Daoy (cell line): Measurements from ENCODE around the gene LDLRAD1. TPM values are rescaled to one million over a fixed set of nuclear protein-coding genes. Genes with fewer than 3 reads are reported as not detected.
"Not testable (repeated sequence)": the region's sequence is repeated elsewhere in the genome, so short reads cannot be mapped to it uniquely, and the experiment has no call there.

ENCODE experiments used
- DNase-seq: peaks from one replicate; pipeline ENCODE4 v3.0.0-alpha.2; 2015; ENCODE audit warnings: low read depth
- total RNA-seq: library from RNA; depleted of rRNA; stranded (reverse); fragments of >200 nt; shearing (Covaris generic); gene quantifications from 2 replicates; pipeline ENCODE4 v1.2.3, GENCODE V29; 2014

LDLRAD1 gene
- total RNA-seq, 1 experiment from 2014 or later = not detected

DNA sequence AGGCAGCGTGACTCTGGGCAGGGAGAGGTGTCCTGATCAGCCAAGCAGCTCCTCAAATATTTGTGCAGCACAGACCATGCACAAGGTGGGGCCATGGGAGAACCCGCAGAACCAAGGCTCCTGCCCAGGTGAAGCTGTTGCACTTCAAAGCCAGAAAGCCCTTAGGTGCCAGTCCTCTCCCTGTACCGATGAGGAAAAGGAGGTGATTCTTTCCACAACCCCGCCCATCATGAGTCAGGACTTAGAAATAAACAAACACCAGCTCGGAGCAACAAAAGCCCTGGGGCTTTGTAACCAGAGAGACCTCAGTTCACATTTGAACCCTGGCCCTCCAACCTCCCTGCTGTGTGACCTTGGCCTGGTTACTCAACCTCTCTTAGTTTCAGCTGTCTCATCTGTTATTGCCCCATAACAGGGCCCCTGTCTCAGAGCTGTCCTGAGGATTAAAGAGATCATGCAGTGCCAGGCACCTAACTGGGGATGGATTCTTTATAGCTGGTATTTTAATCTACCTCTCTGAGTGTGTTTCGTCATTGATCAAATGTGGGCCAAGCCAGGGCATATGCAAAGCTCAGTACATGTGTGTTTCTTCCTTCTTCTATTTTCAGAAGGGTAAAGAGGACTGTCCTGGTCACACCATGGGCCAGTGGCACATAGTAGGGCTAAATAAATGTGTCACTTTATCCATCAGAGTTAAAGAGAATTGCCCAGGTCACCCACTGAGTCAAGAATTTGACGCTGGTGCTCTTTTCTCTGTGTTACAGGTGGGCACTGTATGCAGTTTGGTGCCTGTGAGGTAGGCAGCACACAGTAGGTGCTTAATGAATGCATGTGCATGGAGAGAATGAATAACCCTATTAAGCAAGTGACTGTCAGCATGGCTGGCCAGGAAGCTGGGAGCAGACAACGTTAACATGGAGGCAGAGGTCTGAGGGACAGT lies 1.4 kb downstream of the LDLRAD1 start:
- DNase-seq = peak; percentile 44

DNA sequence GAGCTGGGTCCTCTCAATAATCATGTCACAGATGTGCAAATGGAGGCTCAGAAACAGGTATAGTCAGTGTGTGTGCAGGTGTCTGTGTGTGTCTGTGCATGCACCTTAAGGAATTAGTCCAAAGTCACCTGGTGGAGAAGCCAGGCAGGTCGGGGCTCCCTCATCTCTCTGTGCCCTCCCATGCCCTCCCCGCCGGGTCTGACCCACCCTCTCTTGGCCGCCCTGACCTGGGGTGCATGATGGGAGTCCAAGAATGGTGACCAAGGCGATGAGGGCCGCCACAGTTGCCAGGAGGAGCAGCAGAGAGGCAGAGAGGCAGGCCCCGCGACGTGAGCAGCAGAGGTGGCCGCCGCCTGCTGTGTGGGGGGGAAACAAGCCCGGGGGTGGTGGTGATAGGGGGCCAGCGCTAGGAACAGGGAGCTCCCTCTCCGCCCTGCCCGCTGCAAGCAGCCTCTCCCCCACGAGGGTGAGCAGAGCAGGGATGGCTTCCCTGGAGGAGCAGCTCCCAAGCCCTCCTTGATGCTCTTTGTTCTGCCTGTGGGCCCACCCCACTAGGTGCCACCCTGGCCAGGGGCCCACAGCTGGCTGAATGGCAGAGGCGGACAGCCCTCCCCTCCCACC lies 3.9 kb downstream of the LDLRAD1 start:
- no peak for DNase-seq

DNA sequence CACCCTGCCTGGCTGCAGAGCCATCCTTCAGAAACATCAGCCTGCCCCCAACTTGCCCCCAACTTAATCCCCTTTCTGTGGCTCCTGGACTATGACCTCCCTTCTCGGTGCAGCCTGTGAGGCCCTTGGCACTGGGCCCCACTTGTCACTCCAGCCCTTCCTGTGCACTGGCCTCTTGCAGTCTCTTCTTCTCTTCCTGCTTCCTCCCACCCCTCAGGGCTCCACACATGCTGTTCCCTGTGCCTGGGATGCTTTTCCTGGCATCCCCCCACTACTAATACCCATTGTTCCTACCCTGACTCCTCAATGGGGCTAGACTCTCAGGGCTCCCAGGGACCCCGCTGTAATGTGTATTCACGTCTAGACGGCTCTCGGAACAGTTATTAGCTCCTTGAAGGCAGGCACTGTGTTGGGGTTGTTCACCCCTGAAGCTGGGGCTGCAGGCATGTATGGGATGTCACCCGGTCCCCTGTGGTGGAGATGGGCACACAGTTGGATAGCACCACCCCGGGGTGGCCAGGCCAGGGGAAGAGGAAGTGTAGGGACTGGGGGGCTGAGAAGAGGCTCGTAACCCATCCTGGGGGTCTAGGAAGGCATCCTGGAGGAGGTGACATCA lies 4.5 kb downstream of the LDLRAD1 start:
- DNase-seq = no peak

DNA sequence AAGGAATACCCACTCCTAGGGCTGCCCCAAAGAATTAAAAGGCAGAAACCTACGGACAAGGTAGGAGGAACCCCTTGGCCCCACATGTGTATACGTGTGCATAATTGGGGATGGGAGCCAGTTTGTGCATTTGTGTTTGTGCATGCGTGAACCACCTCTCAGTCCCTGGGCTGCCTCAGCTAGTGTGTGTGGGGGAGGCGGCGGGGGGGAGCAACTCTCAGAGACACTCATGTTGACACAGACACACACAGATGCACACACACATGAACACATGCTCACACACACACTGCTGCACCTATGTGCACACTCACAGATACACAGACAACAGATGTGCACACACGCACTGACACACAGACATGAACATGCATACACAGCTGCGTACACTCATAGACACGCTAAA lies 5.1 kb downstream of the LDLRAD1 start:
- DNase-seq = no peak

DNA sequence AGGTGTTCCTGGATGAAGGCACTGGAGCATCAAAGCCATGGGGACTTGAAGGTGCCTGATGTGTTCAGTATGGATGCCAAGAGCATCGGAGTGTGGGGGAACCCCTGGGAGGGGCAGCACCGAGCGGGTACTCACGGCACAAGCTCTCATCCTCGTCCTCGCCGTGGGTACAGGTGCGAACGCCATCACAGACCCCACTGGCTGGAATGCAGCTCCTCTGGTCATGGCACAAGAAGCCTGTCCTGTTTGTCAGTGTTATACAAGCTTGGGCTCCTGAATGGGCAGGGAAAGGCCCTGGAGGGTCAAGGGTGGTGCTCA lies 6.0 kb downstream of the LDLRAD1 start:
- DNase-seq = no peak

DNA sequence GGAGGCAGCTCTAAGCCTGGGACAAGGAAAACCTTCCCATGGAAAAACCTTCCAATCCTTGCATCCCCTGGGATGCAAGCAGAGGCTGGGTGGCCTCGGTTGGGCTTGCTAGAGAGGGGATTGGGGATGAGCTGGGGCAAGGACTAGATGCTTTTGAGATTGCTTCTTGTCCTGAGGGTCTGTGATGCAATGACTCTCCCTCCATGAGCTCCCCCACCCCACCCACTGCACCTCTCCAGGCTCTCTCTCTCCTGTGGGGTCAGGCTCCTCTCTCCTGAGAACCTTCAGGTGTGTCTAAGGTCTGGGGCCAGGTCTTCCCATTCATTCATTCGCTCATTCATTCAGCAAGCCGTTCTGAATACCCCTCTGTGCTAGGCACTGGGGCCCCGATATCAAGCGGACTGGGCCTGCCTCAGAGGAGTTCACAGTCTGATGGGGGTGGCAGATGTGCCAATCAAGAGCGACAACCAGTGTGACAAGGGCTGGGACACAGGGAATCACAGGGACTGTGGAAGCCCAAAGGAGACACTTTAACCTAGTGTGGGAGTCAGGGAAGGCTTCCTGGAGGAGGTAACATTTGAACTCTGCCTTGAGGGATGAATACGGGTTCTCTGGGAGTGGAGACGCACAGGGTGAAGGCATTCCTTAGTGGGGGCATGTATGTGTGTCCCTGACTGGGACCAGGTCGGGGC lies 6.5 kb downstream of the LDLRAD1 start:
- DNase-seq = no peak

DNA sequence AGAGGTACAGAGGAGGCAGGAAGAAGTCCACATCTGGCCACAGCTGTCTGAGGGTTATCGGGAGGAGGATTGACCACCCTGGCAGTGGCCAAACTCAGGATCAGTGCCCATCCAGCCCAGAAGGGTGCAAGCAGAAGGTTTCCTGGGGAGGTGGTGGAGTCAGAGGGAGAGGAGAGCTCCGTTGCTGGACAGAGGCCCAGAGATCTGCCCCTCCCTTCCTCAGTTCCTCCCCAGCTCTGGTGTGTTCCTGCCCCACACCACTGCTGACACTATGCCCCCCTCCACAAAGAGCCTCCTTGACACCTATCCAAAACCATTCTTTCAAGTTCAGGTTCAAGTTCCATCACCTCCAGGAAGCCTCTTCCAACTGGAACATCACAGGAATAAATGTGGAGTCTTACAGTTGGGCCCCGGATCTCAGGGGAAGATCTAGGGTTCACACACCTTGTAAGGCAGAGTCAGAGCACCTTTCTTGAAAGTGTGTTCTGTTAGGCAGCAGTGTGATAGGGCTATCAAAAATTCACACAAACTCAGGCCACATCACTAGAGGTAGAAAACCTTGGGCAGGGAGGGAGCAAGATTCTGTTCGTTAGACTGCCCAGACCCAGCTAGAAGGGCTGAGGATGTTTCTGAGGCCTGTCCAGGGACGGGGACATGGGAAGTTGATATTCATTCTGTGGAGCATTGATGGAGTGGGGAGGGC lies 7.4 kb downstream of the LDLRAD1 start:
- DNase-seq = no peak

DNA sequence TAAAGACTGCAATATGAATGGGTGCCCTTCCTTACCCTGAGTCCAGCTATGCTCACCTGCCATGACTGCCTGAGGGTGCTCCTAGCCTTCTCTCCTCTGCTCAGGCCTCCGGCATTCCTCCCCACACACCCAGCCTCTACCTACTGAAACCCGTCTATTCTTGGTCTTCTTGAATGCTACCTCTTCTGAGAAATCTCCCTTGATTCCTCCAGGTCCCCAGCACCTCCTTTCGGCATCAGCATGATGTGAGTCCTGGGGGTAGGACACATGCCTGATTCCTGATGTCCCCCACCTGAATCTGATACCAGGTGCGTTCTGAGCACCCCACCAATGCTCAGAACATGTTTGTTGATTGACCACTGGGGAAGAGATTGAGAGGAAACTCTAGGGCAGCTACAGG lies 8.6 kb downstream of the LDLRAD1 start:
- DNase-seq = no peak

DNA sequence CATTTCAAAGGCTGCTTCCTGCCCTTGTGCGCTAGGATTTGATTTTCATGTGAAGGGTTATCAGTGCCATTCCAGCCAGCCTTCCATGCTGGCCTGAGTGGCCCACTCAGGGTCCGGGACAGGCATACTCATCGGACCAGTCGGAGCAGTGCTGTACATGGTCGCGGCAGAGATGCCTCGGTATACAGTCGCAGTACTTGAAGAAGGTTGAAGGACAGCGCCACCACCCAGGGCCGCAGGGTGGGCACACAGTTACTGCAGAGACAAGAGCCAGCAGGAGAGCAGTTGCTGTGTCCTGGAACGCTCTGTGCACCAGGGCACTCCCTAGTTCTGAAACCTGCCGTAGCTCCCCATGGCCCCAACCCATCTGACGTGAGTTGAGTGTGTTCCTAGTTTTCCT lies 9.1 kb downstream of the LDLRAD1 start:
- DNase-seq = no peak

DNA sequence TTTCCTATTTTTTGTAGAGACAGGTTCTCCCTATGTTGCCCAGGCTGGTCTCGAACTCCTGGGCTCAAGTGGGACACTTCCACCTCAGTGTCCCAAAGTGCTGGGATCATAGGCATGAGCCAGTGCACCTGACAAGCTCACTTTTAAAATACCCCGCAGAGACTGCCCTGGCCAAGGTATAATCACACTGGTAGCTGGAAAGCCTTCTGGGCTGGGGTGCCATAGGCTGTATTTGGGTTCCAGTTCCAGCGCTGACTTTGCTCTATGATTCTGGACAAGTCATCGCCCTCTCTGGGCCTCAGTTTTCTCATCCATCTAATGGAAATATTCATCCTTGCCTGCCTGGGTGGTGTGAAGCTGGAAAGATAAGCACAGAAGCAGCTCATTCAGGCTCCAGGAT lies 10.4 kb downstream of the LDLRAD1 start:
- no peak for DNase-seq

DNA sequence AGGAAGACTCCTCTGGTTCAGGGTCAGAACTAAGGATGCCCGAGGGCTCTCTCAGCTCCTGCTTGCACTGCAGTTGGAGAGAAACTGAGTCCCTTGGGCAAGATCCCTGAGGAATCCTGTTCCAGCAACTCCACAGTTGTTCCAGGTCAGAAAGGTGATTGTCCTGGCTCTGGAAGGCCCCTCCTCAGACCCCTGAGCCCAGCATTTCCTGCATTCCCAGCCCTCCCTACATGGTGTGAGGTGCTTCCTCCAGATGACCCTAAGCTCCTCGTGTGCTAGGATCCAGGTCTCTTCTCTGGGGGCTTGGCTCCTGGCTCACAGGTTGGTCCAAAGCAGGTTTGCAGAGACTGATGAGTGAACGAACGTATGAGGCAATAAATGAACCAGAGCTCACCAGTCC lies 11.5 kb downstream of the LDLRAD1 start:
- no peak for DNase-seq

DNA sequence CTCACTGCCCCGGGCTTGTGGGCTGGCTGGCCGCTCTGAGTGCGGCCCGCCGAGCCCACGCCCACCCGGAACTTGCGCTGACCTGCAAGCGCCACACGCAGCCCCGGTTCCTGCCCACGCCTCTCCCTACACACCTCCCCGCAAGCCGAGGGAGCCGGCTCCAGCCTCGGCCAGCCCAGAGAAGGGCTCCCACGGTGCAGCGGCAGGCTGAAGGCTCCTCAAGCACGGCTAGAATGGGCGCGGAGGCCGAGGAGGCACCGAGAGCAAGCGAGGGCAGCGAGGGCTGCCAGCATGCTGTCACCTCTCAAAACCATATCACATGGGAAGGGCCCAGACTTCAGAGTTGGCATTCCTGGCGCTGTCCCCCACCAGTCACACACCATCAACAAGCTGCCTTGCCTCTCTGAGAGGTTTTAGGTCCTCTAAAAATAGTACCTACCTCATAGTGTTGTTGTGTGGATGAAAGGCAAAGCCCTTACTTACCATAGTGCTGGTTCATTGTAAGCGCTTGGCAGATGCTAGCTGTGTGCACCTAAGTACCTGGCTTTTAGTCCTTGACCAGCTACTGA lies 13.4 kb downstream of the LDLRAD1 start:
- no peak for DNase-seq

DNA sequence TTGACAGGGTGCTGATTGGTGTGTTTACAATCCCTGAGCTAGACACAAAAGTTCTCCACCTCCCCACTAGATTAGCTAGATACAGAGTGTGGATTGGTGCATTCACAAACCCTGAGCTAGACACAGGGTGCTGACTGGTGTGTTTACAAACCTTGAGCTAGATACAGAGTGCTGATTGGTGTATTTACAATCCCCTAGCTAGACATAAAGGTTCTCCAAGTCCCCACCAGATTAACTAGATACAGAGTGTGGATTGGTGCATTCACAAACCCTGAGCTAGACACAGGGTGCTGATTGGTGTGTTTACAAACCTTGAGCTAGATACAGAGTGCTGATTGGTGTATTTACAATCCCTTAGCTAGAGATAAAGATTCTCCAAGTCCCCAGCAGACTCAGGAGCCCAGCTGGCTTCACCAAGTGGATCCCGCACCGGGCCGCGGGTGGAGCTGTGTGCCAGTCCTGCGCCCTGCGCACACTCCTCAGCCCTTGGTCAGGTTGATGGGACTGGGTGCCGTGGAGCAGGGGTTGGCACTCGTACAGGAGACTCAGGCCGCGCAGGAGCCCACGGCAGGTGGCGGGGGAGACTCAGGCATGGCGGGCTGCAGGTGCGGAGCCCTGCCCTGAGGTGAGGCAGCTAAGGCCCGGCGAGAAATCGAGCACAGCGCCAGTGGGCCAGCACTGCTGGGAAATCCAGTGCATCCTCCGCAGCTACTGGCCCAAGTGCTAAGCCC lies 14.1 kb downstream of the LDLRAD1 start:
- DNase-seq = not testable (repeated sequence)

DNA sequence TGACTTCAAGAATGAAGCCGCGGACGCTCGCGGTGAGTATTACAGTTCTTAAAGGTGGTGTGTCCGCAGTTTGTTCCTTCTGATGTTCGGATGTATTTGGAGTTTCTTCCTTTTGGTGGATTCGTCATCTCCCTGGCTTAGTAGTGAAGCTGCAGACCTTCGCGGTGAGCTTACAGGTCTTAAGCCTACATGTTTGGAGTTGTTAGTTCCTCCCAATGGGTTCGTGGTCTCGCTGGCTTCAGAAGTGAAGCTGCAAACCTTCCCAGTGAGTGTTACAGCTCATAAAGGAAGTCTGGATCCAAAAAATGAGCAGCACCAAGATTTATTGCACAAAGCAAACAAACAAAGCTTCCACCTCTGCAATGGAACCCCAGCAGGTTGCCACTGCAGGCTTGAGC lies 14.7 kb downstream of the LDLRAD1 start:
- DNase-seq = no peak

DNA sequence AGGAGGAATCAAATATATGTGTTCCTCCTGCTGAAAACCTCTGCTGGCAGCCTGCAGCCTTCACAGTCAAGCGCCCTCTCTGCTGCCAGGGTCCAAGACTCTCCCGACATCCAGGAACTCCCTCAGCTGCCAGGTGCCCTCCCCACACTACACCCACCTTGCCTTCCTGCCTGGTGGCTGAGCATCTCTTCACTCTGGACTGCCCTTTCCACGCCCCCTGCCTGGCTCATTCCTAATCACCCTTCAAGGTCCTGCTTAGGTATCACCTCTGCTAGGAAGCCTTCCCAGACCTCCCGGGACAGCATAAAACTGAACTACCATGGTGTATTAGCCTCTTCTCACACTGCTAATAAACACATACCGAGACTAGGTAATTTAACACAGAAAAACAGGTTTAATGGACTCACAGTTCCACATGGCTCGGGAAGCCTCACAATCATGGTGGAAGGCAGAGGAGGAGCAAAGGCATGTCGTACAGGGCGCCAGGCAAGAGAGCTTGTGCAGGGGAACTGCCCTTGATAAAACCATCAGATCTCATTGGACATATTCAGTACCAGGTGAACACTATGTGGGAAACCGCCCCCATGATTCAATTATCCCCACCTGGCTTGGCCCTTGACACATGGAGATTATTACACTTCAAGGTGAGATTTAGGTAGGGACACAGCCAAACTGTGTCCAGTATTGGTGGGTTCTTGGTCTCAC lies 15.3 kb downstream of the LDLRAD1 start:
- DNase-seq = no peak

DNA sequence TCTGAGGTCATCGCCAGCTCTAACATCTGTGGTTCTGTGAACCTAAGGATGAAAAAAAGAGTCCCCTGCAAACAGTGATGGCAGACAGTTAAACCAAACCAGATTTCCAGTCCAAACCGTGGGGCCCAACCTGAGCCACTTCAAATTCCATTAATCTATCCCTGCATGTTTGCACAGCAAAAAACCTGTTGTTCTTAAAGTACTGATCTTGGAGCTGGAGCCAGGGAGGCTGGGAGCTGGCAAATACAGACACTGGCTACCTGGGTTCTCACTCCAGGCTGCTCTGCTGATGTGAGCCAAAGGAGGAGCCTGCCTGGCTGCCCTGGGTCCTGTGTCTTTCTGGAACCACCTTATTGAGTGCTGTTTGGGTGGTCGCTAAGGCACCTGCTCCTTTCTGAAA lies 16.4 kb downstream of the LDLRAD1 start:
- DNase-seq = no peak

DNA sequence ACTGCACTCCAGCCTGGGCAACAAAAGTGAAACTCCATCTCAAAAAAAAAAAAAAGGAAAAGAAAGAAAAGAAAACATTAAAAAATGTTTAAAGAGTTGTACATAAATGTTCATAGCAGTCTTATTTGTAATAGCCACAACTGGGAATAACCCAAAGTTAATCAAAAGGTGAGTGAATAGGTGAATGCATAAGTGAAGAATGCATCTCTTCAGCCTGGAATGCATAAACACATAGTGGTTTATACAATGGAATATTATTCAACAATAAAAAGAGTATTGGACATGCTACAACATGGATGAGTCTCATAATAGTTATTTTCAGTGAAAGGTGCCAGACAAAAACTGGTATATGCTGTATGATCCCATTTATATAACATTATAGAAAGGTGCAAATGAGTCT lies 18.1 kb downstream of the LDLRAD1 start:
- DNase-seq = no peak

DNA sequence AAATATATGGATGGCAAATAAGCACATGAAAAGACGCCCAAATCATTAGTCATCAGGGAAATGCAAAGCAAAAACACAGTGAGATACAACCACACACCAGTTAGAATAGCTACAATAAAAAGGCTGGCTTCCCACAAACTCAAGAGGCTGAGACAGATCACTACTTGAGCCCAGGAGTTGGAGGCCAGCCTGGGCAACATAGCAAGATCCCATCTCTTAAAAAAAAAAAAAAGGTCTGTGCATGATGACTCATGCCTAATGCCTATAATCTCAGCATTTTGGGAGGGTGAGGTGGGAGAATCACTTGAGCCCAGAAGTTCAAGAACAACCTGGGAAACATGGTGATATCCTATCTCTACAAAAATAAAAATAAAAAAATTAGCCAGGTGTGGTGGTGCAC lies 19.8 kb downstream of the LDLRAD1 start:
- DNase-seq = no peak

DNA sequence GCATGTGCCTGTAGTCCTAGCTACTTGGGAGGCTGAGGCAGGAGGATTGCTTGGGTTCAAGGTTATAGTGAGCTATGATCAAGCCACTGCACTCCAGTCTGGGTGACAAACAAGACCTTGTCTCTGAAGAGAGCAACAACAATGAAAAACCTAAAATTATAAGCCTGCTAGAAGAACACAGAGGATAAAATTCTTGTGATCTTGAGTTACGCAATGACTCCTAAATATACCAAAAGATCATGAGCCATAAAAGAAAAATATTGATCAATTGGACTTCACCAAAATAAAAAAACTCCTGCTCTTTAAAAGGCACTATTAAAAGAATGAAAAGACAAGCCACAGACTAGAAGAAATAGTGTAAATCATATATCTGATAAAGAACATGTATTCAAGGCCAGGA lies 22.3 kb downstream of the LDLRAD1 start:
- no peak for DNase-seq

DNA sequence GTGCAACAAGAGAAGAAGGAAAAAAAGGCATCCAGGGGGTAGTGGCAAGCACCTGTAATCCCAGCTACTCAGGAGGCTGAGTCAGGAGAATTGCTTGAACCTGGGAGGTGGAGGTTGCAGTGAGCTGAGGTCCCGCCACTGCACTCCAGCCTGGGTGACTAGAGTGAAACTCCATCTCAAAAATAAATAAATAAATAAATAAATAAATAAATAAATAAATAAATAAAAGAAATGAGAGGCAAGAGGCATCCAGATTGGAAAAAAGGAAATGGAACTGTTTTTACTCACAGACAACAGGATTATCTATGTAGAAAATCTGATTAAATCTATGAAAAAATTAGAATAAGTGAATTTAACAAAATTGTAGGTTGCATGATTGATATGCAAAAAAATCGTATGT lies 23.5 kb downstream of the LDLRAD1 start:
- DNase-seq = not testable (repeated sequence)
